HG03097 (cell line): Measurements from ENCODE around the gene MYRF.

Experiments used
- ATAC-seq: cut with Tn5 transposase; IDR thresholded peaks from one replicate; pipeline ENCODE4 v1.9.1; 2021; ENCODE audit not compliant: unreplicated experiment, low FRiP score

Gene MYRF

GRCh38 chr11:61756452-61757212 is 4.2 kb downstream of the MYRF start:
- ATAC-seq = no peak

GRCh38 chr11:61757213-61757862 is 4.9 kb downstream of the MYRF start:
- no peak for ATAC-seq

GRCh38 chr11:61760946-61761345 is 8.5 kb downstream of the MYRF start:
- no peak for ATAC-seq

- no peak for ATAC-seq
These were observed 9.2 kb downstream of the MYRF start for GRCh38 chr11:61761440-61762222.

- ATAC-seq = no peak
These were observed 9.8 kb downstream of the MYRF start for GRCh38 chr11:61762223-61762615.

- ATAC-seq = no peak
These were observed 10.4 kb downstream of the MYRF start for GRCh38 chr11:61762798-61763197.

- ATAC-seq = no peak
These were observed 11.6 kb downstream of the MYRF start for GRCh38 chr11:61763930-61764605.

GRCh38 chr11:61764606-61765260 is 12.3 kb downstream of the MYRF start:
- ATAC-seq = no peak

GRCh38 chr11:61765550-61766253 is 13.3 kb downstream of the MYRF start:
- no peak for ATAC-seq

- no peak for ATAC-seq
These were observed 14.0 kb downstream of the MYRF start for GRCh38 chr11:61766353-61766841.

GRCh38 chr11:61768376-61769076 is 16.1 kb downstream of the MYRF start:
- no peak for ATAC-seq

- no peak for ATAC-seq
These were observed 16.9 kb downstream of the MYRF start for GRCh38 chr11:61769169-61769920.

GRCh38 chr11:61769946-61770683 is 17.7 kb downstream of the MYRF start:
- ATAC-seq = no peak

- ATAC-seq = no peak
These were observed 18.9 kb downstream of the MYRF start for GRCh38 chr11:61771195-61771894.

- ATAC-seq = no peak
These were observed 19.6 kb downstream of the MYRF start for GRCh38 chr11:61771985-61772455.

- no peak for ATAC-seq
These were observed 20.9 kb downstream of the MYRF start for GRCh38 chr11:61773356-61773755.

- ATAC-seq = no peak
These were observed 21.4 kb downstream of the MYRF start for GRCh38 chr11:61773809-61774208.
